ENCODE results near the gene FAM156A.
A peak's percentile ranks its signal among the peaks of the same experiment; 100 is the strongest.
"Not testable (repeated sequence)": the region's sequence is repeated elsewhere in the genome, so short reads cannot be mapped to it uniquely, and the experiment has no call there.

Gene FAM156A

DNA sequence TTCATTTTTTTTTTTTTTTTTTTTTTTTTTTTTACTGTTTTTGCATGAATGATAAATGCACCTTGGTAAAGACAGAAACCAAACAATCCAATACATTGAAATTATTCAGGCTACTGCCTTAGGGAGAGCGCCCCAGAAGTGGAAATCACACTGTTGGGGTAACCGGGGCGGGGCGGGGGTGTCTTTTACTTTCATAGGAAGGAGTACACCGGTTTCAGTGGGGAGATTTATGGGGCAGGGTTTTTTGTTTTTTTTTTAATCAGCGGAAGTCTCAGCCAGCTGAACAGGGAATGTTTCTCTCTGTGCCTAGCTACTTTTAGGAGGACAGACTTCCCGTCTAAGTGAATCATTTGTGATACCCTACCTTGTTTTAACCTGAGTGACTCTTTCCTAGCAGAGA lies 643 bp upstream of the FAM156A start:
- CTCF ChIA-PET; DNase-seq (ENCODE audit: extremely low spot score); POLR2A ChIA-PET: not testable (repeated sequence)

DNA sequence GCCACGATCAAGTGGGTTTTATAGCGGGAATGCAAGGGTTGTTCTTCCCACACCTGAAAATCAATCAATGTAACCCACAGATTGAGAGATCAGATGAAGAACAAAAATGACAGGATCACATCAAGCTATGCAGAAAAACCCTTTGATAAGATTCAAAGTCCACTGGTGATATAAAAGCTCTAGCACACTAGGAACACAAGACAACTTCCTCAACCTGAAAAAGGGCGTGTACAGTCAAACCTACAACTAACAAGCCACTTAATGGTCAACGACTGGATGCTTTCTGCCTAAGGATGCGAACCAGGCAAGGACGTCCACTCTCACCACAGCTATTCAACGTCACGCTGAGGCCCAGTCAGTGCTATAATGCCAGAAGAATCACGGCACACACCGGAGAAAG lies 8.4 kb downstream of the FAM156A start:
- CTCF ChIA-PET; POLR2A ChIA-PET; DNase-seq (ENCODE audit: extremely low spot score): not testable (repeated sequence)

DNA sequence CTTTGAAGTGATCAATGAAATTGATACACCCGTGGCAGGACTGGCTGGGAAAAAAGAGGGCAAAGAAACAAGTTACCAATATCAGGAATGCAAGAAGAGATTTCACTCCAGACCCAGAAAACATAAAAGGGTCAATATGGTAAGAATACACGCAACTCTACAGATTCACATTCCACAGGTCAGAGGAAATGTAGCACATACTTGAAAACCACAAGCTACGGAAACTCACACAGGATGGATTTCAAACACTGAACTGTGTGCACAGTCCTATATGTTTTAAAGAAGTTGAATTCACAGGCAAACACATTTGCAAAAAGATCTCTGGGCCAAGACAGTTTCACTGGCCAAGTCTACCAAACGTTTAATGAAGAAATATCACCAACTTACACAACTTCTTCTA lies 9.0 kb downstream of the FAM156A start:
- POLR2A ChIA-PET; CTCF ChIA-PET; DNase-seq (ENCODE audit: extremely low spot score): not testable (repeated sequence)

DNA sequence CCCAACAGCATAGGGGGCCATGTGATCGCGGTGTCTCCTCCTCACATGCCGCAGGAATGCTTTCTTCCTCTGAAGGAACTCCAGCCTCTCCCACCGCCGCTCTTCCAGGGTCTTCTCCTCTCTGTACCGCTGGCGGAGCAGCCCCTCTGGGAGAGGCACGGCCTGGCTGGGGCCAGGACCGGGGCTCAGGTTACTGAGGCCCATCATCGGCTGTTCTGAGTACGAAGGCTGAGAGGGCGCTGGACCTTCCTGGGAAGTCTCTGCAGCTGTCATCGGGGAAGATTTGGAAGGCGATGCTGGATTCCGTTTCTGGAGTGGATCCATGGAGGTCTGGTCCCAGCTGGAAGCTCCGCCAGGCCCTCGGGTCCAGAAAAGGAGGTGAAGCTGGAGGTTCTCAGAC lies 10.1 kb downstream of the FAM156A start:
- DNase-seq (ENCODE audit: extremely low spot score); CTCF ChIA-PET; POLR2A ChIA-PET: not testable (repeated sequence)

DNA sequence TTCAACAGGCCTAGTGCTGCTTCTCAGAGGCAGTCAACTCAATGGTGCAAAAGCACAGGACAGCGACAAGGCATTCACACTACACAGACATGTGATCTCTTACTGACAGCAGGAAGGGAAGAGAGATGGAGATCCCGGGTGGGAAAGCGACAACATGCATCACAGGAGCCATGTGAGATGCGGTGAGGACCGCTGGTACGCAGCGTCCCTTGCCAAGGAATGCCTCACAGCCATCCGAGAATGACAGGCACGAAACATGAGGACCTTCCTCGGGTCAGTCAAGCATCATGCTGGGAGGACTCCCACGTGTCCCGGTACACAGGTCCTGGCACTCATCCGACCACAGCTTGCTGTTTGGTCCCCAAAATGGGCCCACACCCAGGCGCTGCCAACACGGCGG lies 10.8 kb downstream of the FAM156A start:
- CTCF ChIA-PET; POLR2A ChIA-PET; DNase-seq (ENCODE audit: extremely low spot score): not testable (repeated sequence)

DNA sequence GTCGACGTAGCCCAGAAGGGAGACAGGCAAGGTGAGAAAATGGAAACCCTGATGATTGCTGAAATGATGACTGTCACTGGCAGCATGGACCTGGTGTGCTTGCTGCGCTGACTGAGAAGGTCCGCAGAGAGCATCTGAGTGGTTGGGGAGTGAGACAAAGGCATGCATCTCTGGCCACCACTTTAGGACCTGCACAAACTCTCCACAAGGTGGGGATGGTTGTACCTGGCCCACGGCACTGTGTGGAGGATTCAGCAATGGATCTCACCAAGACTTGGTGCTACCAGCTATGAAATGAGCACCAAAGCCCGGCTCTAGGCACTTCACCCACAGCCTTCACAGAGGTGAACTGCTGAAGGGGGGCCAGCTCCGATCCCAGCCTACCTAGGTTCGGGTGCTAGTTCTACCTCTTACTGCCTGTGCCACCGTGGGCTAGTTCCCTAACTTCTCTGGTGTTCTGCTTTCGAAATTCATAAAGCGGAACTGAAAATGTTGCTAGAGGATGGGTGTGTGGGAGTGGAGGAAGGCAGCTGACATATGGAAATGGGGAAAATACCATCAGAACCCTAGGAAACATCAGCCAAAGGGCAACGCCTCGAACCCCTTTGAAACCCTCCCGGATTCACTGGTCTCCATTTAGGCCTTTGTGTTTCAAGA lies 12.4 kb downstream of the FAM156A start:
- DNase-seq (ENCODE audit: extremely low spot score); POLR2A ChIA-PET; CTCF ChIA-PET: not testable (repeated sequence)

DNA sequence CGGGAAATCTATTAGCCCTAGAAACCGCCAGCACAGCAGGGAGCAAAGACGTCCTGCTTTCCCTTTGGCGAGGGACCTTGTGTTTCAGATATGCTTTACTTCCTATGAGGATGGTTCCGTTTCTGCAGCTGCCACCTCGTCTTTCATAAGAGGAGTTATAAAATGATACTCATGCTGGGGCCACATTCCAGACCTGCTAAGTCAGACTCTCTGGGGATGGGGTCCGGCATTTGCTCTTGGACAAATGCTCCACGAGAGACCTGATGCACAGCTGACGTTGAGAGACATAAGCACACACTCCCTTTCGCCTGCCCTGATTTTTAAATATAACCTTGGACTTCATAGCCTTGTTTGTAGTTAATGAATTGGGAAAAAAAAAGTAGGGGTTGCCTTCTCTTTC lies 16.6 kb downstream of the FAM156A start:
- DNase-seq (ENCODE audit: extremely low spot score); CTCF ChIA-PET; POLR2A ChIA-PET: not testable (repeated sequence)

DNA sequence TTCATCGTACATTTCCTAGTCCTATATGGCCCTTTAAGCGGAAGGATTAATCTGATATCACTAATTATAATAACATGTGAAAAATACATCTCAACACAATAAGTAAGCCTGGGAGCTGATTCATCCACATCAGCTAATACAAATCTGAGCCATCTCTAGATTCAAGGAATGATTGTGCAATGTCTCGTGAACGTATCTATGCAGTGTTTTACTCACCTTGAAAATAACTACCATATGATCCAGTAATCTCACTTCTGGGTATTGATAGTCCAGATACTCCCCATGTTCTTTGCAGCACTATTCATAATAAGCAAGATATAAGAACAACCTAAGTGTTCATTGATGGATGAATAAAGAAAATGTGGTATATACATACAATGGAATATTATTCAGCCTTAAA lies 17.6 kb downstream of the FAM156A start:
- CTCF ChIA-PET; POLR2A ChIA-PET; DNase-seq (ENCODE audit: extremely low spot score): not testable (repeated sequence)

DNA sequence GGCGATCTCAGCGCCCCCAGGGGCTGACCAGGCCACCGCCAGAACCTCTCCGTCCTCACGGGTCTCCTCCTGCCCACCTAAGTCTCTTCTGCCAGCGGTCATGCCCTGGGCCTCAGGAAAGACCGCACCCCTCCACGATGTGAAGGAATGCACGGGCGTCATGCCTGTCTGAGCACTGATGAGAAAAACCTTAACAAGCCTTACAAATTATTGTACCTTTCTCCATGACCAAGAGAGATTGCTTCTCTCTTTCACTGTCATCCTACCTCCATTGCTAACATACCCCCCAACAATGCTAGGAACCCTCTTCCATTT lies 22.9 kb downstream of the FAM156A start:
- 0 out of 2 replicates have a peak, but pooled peaks have one; percentile 0 for TF ChIP-seq L3MBTL2 (conservative IDR thresholded peaks at IDR 0.05)
- POLR2A ChIA-PET = interaction anchor here (0.9 to 1.0 kb wide), 2 partner anchors 15 to 60 kb away, joined by 3 to 7 read pairs; no protein-coding TSS in a partner anchor
- CTCF ChIA-PET; DNase-seq (ENCODE audit: extremely low spot score): not testable (repeated sequence)

DNA sequence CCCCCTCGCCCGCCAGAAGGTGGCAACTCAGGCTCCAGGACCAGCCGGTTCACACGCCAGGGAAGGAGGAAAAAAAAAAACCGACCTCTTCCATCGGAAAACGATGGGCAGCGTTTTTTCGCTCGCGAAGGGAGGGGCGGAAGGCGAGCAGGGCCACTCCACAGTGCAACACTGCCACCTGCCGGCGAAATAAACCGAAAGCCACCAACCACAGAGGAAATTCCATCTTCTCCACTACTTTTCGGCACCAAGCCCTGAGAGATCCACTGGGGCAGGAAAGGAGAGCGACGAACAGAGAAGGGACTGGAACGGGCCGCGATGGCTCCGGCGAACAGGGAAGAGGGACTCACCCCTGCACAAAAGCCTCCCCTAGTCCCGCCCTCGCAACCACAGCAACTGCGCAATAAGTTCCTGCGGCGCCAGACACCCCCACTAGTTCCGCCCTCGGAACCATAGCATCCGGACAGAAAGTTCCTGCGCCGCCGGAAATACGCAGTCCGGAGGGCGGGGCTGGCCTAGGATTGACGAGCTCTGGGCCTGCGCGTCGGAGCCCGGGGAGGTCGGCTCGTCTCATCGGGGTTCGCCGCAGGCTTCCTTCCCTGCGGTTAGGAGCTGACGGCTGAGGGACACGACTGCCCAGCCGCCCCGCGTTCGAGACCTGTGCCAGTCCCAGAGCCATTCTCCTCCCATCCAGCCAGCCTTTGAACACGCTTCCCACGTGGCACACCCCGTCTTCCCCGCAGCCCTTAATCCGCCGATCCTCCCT lies 23.4 kb downstream of the FAM156A start:
- CTCF ChIA-PET = no interaction called here
- DNase-seq (ENCODE audit: extremely low spot score) = peak; percentile 86
- no peak for TF ChIP-seq FOXK2 (IDR thresholded peaks at IDR 0.05)
- TF ChIP-seq FOXM1 (IDR thresholded peaks at IDR 0.05; ENCODE audit: borderline replicate concordance) = no peak
- no peak for TF ChIP-seq FOXA1 (IDR thresholded peaks at IDR 0.05)
- no peak for TF ChIP-seq BHLHE40 (IDR thresholded peaks at IDR 0.05; ENCODE audit: borderline replicate concordance)
- no peak; the same call in 1 of the 2 replicates for TF ChIP-seq CTBP1 (IDR thresholded peaks at IDR 0.05; ENCODE audit: borderline replicate concordance)
- no peak for TF ChIP-seq SP1 (IDR thresholded peaks at IDR 0.05)
- TF ChIP-seq TARDBP (IDR thresholded peaks at IDR 0.05) = no peak
- peak; percentile 56 for TF ChIP-seq ARNT (IDR thresholded peaks at IDR 0.05)
- peak; percentile 76 for TF ChIP-seq L3MBTL2 (conservative IDR thresholded peaks at IDR 0.05)
- peak; percentile 100 for TF ChIP-seq ZNF384 (IDR thresholded peaks at IDR 0.05)
- TF ChIP-seq LEF1 (IDR thresholded peaks at IDR 0.05; ENCODE audit: borderline replicate concordance) = no peak
- no peak for TF ChIP-seq ELF4 (IDR thresholded peaks at IDR 0.05)
- no peak for TF ChIP-seq SUZ12 (IDR thresholded peaks at IDR 0.05)
- TF ChIP-seq NFRKB (IDR thresholded peaks at IDR 0.05) = no peak
- TF ChIP-seq, protein P1, sequence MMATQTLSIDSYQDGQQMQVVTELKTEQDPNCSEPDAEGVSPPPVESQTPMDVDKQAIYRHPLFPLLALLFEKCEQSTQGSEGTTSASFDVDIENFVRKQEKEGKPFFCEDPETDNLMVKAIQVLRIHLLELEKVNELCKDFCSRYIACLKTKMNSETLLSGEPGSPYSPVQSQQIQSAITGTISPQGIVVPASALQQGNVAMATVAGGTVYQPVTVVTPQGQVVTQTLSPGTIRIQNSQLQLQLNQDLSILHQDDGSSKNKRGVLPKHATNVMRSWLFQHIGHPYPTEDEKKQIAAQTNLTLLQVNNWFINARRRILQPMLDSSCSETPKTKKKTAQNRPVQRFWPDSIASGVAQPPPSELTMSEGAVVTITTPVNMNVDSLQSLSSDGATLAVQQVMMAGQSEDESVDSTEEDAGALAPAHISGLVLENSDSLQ (IDR thresholded peaks at IDR 0.05) = peak; percentile 86
- no peak for TF ChIP-seq HDGF (IDR thresholded peaks at IDR 0.05; ENCODE audit: borderline replicate concordance)
- POLR2A ChIA-PET = interaction anchor here (0.9 to 1.0 kb wide), 2 partner anchors 14 to 60 kb away, joined by 3 to 7 read pairs; no protein-coding TSS in a partner anchor

All from HEK293T (cell line).